Mucosa of rectum (tissue), 2 donors: Measurements from ENCODE around the gene C19orf33.

ENCODE experiments used
- H3K27ac ChIP-seq, 2 donors: one replicate each; pipeline ENCODE4 v1.7.0; 2013; ENCODE audit warnings: inconsistent platforms in 2 of 2, low read depth in 2 of 2, low read length in 2 of 2
- H3K27me3 ChIP-seq, 2 donors: one replicate each; pipeline ENCODE4 v1.7.0; 2013; ENCODE audit warnings: low read length in 2 of 2; ENCODE audit not compliant: control insufficient read depth in 2 of 2, insufficient read depth in 2 of 2
- H3K36me3 ChIP-seq, 2 donors: one replicate each; pipeline ENCODE4 v1.7.0; 2013; ENCODE audit warnings: low read length in 2 of 2; ENCODE audit not compliant: control insufficient read depth in 2 of 2, insufficient read depth in 2 of 2
- H3K4me1 ChIP-seq, 2 donors: one replicate each; pipeline ENCODE4 v1.7.0; 2013; ENCODE audit warnings: low read length in 2 of 2, mild to moderate bottlenecking in 1 of 2; ENCODE audit not compliant: control insufficient read depth in 2 of 2, insufficient read depth in 2 of 2
- H3K4me3 ChIP-seq, 2 donors: one replicate each; pipeline ENCODE4 v1.7.0; 2013; ENCODE audit warnings: low read length in 2 of 2
- H3K9ac ChIP-seq, 2 donors: one replicate each; pipeline ENCODE4 v1.7.0; 2013; ENCODE audit warnings: low read length in 2 of 2, low read depth in 1 of 2, mild to moderate bottlenecking in 1 of 2
- H3K9me3 ChIP-seq, 2 donors: one replicate each; pipeline ENCODE4 v1.7.0; 2013; ENCODE audit warnings: low read length in 2 of 2; ENCODE audit not compliant: control insufficient read depth in 2 of 2
- donor health status: healthy.
- donor health status: Normal muscosa, but diverticular disease.

C19orf33 gene

DNA sequence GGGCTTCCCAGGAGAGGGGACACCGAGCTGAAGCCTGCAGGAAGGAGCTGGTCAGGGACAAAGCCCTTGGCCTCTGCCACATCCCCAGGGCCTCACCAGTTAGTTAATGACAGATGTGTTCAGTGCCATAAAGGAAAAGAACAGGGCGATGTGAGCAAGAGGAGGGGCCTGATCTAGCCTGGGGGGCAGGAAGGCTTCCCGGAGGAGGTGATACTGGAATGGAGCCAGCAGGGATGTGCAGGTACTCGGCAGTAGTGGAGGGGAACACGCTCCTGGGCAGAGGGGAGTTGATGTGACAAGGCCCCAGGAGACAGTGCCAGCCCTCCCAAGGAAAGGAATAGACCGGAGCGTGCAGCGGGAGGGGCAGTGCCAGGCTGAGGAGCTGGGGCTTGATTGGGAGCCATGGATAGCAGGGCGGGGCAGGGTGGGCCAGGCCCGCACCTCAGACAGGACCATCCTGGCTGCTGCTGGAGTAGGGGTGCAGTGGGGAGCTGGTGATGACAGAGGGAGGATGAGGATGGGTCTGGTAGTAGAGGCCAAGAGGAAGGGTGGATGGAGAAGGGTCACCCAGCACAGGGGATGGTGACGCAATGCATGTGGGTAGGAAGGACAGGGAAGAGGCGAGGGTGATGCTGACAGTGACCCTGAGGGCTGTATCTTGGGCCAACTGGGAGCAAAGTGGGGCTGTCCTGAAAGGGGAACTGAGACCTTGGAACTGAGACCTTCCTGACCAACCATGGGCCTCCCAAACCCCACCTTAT, 4.1 kb downstream of the C19orf33 start:
- Histone ChIP-seq H3K27me3 (no peaks in the 10 kb centered on the region), H3K36me3 (peaks cover 10 to 20% of the 10 kb centered on the region in 2 donors), H3K9ac (no peak overlapping the region), H3K9me3 (no peaks in the 10 kb centered on the region), H3K4me3 (no peak overlapping the region), H3K4me1 (peaks cover 6 to 12% of the 10 kb centered on the region in 2 donors), H3K27ac (no peak overlapping the region)

DNA sequence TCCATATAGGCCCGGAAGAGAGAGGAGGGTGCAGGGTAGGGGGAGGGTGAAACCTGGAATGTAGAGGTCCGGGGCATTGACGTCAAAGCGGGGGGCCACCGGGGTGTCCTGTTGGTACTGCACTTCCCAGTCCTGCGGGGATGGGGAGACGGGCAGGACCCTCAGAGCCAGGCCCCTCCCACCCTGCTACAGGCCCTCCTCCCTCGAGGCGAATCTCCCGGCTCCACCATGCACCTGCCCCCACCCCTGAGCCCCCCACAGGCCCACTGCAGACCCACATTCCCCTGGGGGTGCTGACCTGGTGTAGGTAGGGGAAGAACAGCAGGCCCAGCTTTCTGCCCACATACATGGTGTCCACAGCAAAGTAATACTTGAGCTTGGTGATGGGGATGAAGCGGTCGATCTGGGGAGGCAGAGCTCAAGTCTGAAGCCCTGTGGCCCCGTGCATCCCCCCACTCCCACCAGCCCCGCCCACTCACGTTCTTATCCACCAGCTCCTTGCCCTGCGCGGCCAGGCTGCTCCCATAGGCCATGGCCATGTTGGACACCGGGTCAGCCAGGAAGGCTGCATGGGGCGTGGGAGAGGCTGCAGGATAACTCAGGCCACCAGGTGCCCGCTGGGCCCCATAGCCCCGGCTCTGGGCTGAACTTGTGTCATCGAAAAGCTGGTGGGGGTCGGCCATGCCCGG, 5.0 kb downstream of the C19orf33 start:
- Histone ChIP-seq H3K27ac (no peak overlapping the region), H3K4me3 (no peak overlapping the region), H3K36me3 (peaks cover 10 to 20% of the 10 kb centered on the region in 2 donors), H3K4me1 (peaks cover 0 to 5% of the 10 kb centered on the region in 2 donors), H3K27me3 (no peaks in the 10 kb centered on the region), H3K9me3 (no peaks in the 10 kb centered on the region), H3K9ac (no peak overlapping the region)

DNA sequence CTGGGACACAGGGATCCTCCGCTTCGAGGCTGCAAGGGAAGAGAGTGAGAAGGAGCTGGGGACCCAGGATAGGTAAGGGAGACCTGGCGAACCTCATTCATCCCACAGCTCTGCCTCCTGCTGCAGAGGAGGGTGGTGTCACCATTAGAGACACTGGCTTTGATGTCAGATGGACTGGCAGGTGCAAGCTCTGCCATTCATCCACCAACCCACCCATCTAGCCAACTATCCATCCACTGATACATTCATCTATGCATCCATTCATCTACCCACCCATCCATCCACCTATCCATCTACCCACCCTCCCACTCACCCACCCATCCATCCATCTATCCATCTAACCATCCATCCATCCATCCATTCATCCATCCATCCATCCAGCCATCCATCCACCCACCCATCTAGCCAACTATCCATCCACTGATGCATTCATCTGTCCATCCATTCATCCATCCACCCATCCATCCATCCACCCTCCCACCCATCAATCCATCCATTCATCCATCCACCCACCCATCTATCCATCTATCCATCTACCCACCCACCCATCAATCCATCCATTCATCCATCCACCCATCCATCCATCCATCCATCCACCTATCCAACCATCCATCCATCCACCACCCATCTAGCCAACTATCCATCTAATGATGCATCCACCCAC, 5.7 kb downstream of the C19orf33 start:
- Histone ChIP-seq H3K36me3 (peaks cover 10 to 20% of the 10 kb centered on the region in 2 donors), H3K9me3 (no peaks in the 10 kb centered on the region), H3K4me1 (peaks cover 0 to 5% of the 10 kb centered on the region in 2 donors), H3K4me3 (no peak overlapping the region), H3K9ac (no peak overlapping the region), H3K27me3 (no peaks in the 10 kb centered on the region), H3K27ac (no peak overlapping the region)

DNA sequence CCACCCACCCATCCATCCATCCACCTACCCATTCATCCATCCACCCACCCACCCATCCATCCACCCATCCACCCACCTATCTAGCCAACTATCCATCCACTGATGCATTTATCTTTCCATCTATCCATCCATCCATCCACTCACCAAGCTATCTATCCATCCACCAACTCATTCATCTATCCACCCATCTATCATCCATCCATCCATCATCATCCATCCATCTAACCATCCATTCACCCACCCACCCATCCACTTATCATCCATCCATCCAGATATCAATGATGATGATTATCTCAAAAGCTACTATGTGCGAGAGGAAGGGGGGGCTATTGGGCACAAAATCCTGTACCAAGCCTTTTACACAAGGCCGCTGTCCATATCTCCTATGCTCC, 6.2 kb downstream of the C19orf33 start:
- peaks cover 10 to 20% of the 10 kb centered on the region in 2 donors for H3K36me3 ChIP-seq
- H3K4me1 ChIP-seq, result peaks cover 3 to 6% of the 10 kb centered on the region in 2 donors
- H3K9me3 ChIP-seq, result no peaks in the 10 kb centered on the region
- H3K9ac ChIP-seq, result no peak overlapping the region
- H3K27ac ChIP-seq, result no peak overlapping the region
- H3K4me3 ChIP-seq, result no peak overlapping the region
- H3K27me3 ChIP-seq, result no peaks in the 10 kb centered on the region

DNA sequence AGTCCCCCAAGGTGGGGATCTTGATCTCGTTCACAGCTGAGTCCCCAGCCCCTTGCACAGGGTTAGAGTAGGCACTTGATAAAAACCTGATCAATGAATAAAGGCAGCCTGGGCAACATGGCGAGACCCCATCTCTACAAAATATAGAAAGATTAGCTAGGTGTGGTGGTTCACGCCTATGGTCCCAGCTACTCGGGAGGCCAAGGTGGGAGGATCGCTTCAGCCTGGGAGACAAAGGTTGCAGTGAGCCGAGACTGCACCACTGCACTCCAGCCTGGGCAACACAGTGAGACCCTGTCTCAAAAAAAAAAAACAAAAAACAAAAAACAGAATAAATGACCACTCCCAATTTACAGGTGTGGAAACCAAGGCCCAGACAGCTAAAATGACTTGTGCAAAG, 6.9 kb downstream of the C19orf33 start:
- H3K4me1 ChIP-seq, result peaks cover 4 to 6% of the 10 kb centered on the region in 2 donors
- H3K27ac ChIP-seq, result no peak overlapping the region
- no peaks in the 10 kb centered on the region for H3K9me3 ChIP-seq
- no peak overlapping the region for H3K4me3 ChIP-seq
- peaks cover 10 to 20% of the 10 kb centered on the region in 2 donors for H3K36me3 ChIP-seq
- no peaks in the 10 kb centered on the region for H3K27me3 ChIP-seq
- no peak overlapping the region for H3K9ac ChIP-seq

DNA sequence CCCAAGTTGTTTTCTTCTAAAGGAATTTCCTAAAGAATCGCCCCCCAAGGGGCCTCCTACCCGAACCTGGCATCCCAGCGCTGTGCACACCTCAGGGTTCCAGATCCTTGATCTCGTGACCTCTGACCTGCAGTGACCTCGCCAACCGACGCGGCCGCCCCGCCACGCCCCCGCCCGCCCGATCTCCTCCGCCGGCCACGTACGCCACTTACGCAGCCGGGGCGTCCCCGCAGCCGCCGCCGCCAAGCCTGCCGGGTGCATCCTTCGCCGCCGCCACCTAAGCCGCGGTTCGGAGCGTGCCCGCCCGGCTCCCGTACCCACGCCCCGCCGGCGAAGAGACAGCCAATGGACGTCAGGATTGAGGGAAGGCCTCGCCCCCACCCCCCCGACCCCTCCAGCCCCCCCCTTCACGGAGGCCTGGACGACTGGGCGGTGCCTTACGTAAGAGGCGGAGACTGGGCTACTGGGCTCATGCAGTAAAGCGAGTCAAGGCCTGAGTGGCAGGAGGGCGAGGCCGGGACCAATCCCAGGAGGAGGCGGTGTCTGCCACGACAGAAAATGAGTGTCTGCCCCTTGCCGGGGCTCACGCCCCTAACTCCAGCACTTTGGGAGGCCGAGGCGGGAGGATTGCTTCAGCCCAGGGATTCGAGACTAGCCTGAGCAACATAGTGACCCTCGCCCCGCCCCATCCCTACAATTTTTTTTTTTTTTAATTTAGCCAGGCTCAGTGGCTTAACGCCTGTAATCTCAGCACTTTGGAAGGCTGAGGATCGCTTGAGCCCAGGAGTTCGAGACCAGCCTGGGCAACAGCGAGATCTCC, 11.8 kb downstream of the C19orf33 start, which contains the start of gene YIF1B:
YIF1B (minus strand) TSS at position 291 of the 820 bp plus-strand sequence; CDS start at position 261, 30 bp downstream.
- H3K27ac ChIP-seq, result peak within 1 kb of the TSS; percentile 81 to 89
- H3K9ac ChIP-seq, result peak within 1 kb of the TSS; percentile 82 to 83
- H3K9me3 ChIP-seq, result no peaks in the 10 kb centered on the region
- H3K27me3 ChIP-seq, result no peaks in the 10 kb centered on the region
- H3K4me3 ChIP-seq, result peak within 1 kb of the TSS; percentile 77 to 86
- H3K36me3 ChIP-seq, result no peaks in the 10 kb centered on the region
- peaks cover 16 to 24% of the 10 kb centered on the region in 2 donors for H3K4me1 ChIP-seq

DNA sequence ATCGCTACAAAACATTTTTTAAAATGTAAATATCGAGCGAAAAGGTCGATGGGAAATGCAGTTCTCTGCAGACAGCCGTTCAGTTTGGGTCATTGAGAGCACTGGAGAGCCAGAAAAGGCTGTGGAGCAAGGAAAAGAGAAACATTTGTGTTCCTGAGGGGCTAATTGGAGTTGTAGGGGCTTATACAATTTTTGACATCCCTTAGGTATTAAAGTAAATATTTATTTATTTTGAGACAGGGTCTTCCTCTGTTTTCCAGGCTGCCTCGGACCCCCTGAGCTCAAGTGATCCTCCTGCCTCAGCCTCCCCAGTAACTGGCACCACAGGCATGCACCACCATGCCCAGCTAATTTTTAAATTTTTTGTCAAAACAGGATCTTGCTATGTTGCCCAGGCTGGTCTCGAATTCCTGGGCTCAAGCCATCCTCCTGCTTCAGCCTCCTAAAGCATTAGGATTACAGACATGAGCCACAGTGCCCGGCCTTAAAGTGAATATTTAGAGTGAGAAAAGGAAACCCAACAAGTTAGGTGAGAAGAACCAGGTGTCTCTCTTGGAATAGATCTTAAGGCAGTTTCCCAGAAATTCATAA, 12.5 kb downstream of the C19orf33 start:
- Histone ChIP-seq H3K9me3 (no peaks in the 10 kb centered on the region), H3K36me3 (no peaks in the 10 kb centered on the region), H3K4me3 (peak overlapping the region; percentile 44 to 69), H3K27me3 (no peaks in the 10 kb centered on the region), H3K9ac (peak overlapping the region; percentile 66 to 68), H3K4me1 (peaks cover 16 to 24% of the 10 kb centered on the region in 2 donors), H3K27ac (peak overlapping the region; percentile 76 to 89)

DNA sequence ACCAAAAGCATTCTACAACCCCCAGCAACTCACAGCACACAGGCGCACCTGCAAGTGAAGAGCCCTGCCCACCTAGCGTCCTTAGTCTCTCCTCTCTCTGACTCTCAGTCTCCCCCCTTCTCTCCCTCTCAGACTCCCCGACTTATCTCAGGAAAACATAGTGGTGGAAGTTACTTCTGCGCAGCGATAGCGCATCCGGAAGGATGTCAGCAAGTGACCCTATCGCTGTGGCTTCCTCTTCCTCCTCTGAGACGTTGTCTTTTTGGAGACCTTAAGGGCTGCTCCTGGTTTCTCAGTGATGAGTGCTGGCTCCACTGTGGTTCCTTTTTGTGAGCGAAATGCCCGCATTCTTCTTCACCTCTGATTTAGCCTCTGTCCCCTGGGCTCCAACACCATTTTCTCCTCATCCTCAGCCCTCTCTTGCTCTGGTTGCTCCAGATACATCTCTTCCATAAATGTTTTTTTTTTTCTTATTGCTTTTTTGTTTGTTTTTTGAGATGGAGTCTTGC, 13.1 kb downstream of the C19orf33 start:
- peak overlapping the region; percentile 26 to 51 for H3K4me3 ChIP-seq
- no peaks in the 10 kb centered on the region for H3K36me3 ChIP-seq
- H3K9me3 ChIP-seq, result no peaks in the 10 kb centered on the region
- no peaks in the 10 kb centered on the region for H3K27me3 ChIP-seq
- peak overlapping the region in 1 of 2 donors; percentile 89 for H3K27ac ChIP-seq
- H3K4me1 ChIP-seq, result peaks cover 18 to 26% of the 10 kb centered on the region in 2 donors
- no peak overlapping the region for H3K9ac ChIP-seq

DNA sequence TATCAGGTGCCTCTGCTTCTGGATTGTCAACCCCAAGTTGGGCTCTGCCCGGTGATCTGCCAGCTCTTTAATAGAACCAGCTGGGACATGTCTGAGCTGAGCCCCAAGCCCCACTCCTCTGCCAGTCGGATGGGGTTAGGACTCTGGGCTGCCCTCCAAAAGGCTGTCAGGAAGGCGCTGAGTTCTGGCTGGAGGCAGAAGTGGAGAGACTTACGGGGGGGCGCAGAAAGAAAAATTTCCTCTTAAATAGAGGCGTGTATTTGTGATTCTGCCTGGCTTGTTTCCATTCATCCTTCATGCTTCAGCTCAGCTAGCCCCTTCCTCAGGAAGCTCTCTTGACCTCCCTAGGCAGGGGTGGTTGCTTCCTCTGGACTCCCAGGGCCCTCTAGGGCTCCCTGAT, 14.6 kb downstream of the C19orf33 start:
- H3K9ac ChIP-seq, result no peak overlapping the region
- peak overlapping the region in 1 of 2 donors; percentile 80 for H3K27ac ChIP-seq
- H3K9me3 ChIP-seq, result no peaks in the 10 kb centered on the region
- peaks cover 0 to 2% of the 10 kb centered on the region in 2 donors for H3K36me3 ChIP-seq
- peak overlapping the region; percentile 67 to 74 for H3K4me3 ChIP-seq
- H3K27me3 ChIP-seq, result no peaks in the 10 kb centered on the region
- peaks cover 18 to 27% of the 10 kb centered on the region in 2 donors for H3K4me1 ChIP-seq
